Duodenal mucosa (tissue), 2 donors: Measurements from ENCODE around the gene MICALL2.

ENCODE experiments used
- H3K27ac ChIP-seq: one replicate; pipeline ENCODE4 v1.7.0; 2013; ENCODE audit warnings: low read depth, low read length
- H3K27me3 ChIP-seq, 2 donors: one replicate each; pipeline ENCODE4 v1.7.0; 2013; ENCODE audit warnings: low read length in 2 of 2, control low read depth in 1 of 2; ENCODE audit not compliant: insufficient read depth in 2 of 2, control insufficient read depth in 1 of 2
- H3K36me3 ChIP-seq, 2 donors: one replicate each; pipeline ENCODE4 v1.7.0; 2013; ENCODE audit warnings: low read length in 2 of 2, control low read depth in 1 of 2; ENCODE audit not compliant: insufficient read depth in 2 of 2, control insufficient read depth in 1 of 2
- H3K4me1 ChIP-seq, 2 donors: one replicate each; pipeline ENCODE4 v1.7.0; 2013; ENCODE audit warnings: low read length in 2 of 2, control low read depth in 1 of 2; ENCODE audit not compliant: insufficient read depth in 2 of 2, control insufficient read depth in 1 of 2
- H3K4me3 ChIP-seq, 2 donors: one replicate each; pipeline ENCODE4 v1.7.0; 2013; ENCODE audit warnings: low read length in 2 of 2, low read depth in 1 of 2
- H3K9ac ChIP-seq, 2 donors: one replicate each; pipeline ENCODE4 v1.7.0; 2013; ENCODE audit warnings: low read length in 2 of 2, low read depth in 1 of 2
- H3K9me3 ChIP-seq, 2 donors: one replicate each; pipeline ENCODE4 v1.7.0; 2013; ENCODE audit warnings: low read length in 2 of 2, control low read depth in 1 of 2; ENCODE audit not compliant: control insufficient read depth in 1 of 2

The MICALL2 gene

DNA sequence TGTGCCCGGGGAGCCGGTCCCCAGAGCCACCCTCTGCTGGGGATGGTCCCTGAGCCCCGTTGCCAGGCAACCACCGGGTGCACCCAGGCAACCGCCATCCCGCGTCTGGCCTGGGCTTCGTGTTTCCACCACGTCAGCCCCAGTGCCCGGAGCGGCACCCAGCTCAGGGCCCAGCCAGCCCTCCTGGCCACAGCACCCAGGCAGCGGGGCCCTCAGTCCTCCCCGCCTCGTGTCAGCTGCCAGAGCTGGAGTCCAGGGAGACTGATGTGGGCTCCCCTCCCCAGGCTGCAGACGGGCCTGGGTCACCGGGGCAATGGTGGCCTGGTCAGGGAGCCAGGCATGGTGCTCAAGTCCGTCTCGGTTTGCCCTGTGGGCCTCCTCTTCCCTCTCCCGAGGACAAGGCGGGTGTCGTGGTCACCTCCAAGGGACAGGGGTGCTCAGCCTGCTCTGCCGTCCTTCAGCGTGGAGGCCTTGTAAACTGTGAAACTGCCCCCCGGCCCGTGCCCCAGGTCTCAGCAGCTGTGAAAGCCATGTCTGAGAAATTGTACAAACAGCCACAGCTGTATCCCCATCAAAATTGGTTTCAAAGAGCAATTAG, 72.5 kb downstream of the MICALL2 start:
- peaks cover 5 to 19% of the 10 kb centered on the region in 2 donors for H3K27me3 ChIP-seq
- H3K4me3 ChIP-seq = no peak overlapping the region
- H3K9me3 ChIP-seq = peaks cover 4 to 5% of the 10 kb centered on the region in 2 donors
- no peaks in the 10 kb centered on the region for H3K4me1 ChIP-seq
- no peaks in the 10 kb centered on the region for H3K36me3 ChIP-seq
- H3K9ac ChIP-seq = no peak overlapping the region
- H3K27ac ChIP-seq = no peak overlapping the region

DNA sequence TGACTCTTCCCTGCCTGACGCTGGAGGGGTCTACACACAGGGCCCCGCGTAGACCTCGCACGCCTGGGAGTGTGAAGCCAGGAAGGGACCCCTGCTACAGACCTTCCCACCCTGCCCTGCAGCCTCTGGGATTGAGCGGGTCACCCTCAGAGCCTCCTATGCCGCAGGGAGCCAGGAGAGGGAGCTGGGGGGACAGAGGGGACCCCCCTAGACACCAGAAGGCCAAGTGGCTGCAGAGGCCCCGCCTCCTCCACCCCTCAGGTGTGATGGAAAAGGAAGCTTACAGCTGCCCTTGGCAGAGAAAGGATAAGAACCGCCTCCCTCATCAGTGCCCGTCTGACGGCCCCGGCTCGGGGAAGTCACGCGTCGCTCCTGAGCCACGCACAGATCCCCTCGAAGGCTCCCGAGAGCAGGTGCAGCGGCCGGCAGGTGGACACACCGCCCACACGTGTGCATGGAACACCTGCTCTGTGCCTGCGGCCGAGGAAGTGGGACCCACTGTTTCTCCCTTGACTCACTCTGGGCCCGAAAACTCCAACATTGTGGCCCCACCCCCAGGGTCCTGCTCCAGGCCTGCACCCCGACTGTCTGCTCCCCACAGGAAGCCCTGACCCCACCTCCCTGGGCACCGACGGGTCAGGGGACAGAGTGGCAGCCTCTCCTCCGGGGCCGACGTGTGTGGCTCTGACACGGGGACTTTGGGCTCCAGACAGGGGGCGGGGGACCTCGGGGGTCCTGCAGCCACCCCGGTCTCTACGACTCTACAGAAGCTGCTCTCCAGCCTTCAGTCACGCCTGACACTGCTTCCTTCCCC, 73.3 kb downstream of the MICALL2 start:
- no peaks in the 10 kb centered on the region for H3K9me3 ChIP-seq
- no peaks in the 10 kb centered on the region for H3K4me1 ChIP-seq
- peaks cover 5 to 16% of the 10 kb centered on the region in 2 donors for H3K27me3 ChIP-seq
- no peak overlapping the region for H3K27ac ChIP-seq
- H3K36me3 ChIP-seq = no peaks in the 10 kb centered on the region
- H3K4me3 ChIP-seq = no peak overlapping the region
- no peak overlapping the region for H3K9ac ChIP-seq

GRCh38 chr7:1385086-1385808, 74.0 kb downstream of the MICALL2 start:
- H3K36me3 ChIP-seq = no peaks in the 10 kb centered on the region
- H3K9me3 ChIP-seq = no peaks in the 10 kb centered on the region
- H3K4me1 ChIP-seq = no peaks in the 10 kb centered on the region
- H3K4me3 ChIP-seq = no peak overlapping the region
- H3K27ac ChIP-seq = no peak overlapping the region
- no peak overlapping the region for H3K9ac ChIP-seq
- H3K27me3 ChIP-seq = peaks cover 5 to 16% of the 10 kb centered on the region in 2 donors
